ENCODE measurements around the gene RAMACL. TPM values are rescaled to one million over a fixed set of nuclear protein-coding genes. Genes with fewer than 3 reads are reported as not detected.
"Not testable (repeated sequence)": the region's sequence is repeated elsewhere in the genome, so short reads cannot be mapped to it uniquely, and the experiment has no call there.

The RAMACL gene
- total RNA-seq, 1 donor from 2014 or later = 4.9 TPM

- H3K27ac Mint-ChIP-seq (ENCODE audit: unreplicated experiment) = no peak overlapping the region
Measured at GRCh38 chr6:166583230-166583965, 3.1 kb downstream of the RAMACL start.

GRCh38 chr6:166582258-166582657 lies 4.2 kb downstream of the RAMACL start:
- H3K27ac Mint-ChIP-seq (ENCODE audit: unreplicated experiment) = no peak overlapping the region
- TF ChIP-seq CTCF (IDR thresholded peaks at IDR 0.05; ENCODE audit: unreplicated experiment) = no peak
- H3K4me3 Mint-ChIP-seq (ENCODE audit: unreplicated experiment) = no peak overlapping the region
- H3K9me3 Mint-ChIP-seq (ENCODE audit: unreplicated experiment) = peaks cover 5% of the 10 kb centered on the region
- H3K27me3 Mint-ChIP-seq (ENCODE audit: unreplicated experiment) = peaks cover 2% of the 10 kb centered on the region
- H3K36me3 Mint-ChIP-seq (ENCODE audit: low read depth, unreplicated experiment) = peaks cover 8% of the 10 kb centered on the region
- DNase-seq (ENCODE audit: low spot score) = no peak
- peaks cover 15% of the 10 kb centered on the region for H3K4me1 Mint-ChIP-seq (ENCODE audit: unreplicated experiment)

More at GRCh38 chr6:166583230-166583965, 3.1 kb downstream of the RAMACL start:
- peaks cover 23% of the 10 kb centered on the region for H3K4me1 Mint-ChIP-seq (ENCODE audit: unreplicated experiment)
- H3K36me3 Mint-ChIP-seq (ENCODE audit: low read depth, unreplicated experiment) = no peaks in the 10 kb centered on the region
- no peak overlapping the region for H3K4me3 Mint-ChIP-seq (ENCODE audit: unreplicated experiment)
- peaks cover under 1% of the 10 kb centered on the region for H3K27me3 Mint-ChIP-seq (ENCODE audit: unreplicated experiment)
- no peak for DNase-seq (ENCODE audit: low spot score)
- TF ChIP-seq CTCF (IDR thresholded peaks at IDR 0.05; ENCODE audit: unreplicated experiment) = no peak
- no peaks in the 10 kb centered on the region for H3K9me3 Mint-ChIP-seq (ENCODE audit: unreplicated experiment)

GRCh38 chr6:166581801-166582200 lies 4.7 kb downstream of the RAMACL start:
- not testable (repeated sequence) for H3K9me3 Mint-ChIP-seq (ENCODE audit: unreplicated experiment); H3K4me3 Mint-ChIP-seq (ENCODE audit: unreplicated experiment); H3K36me3 Mint-ChIP-seq (ENCODE audit: low read depth, unreplicated experiment); H3K27me3 Mint-ChIP-seq (ENCODE audit: unreplicated experiment); H3K27ac Mint-ChIP-seq (ENCODE audit: unreplicated experiment); DNase-seq (ENCODE audit: low spot score)
- peaks cover 12% of the 10 kb centered on the region for H3K4me1 Mint-ChIP-seq (ENCODE audit: unreplicated experiment)

- Mint-ChIP-seq H3K36me3 (ENCODE audit: low read depth, unreplicated experiment) (peaks cover 17% of the 10 kb centered on the region), H3K9me3 (ENCODE audit: unreplicated experiment) (peaks cover 5% of the 10 kb centered on the region), H3K4me3 (ENCODE audit: unreplicated experiment) (no peak overlapping the region), H3K27me3 (ENCODE audit: unreplicated experiment) (peaks cover 2% of the 10 kb centered on the region), H3K4me1 (ENCODE audit: unreplicated experiment) (peaks cover 5% of the 10 kb centered on the region), H3K27ac (ENCODE audit: unreplicated experiment) (no peak overlapping the region)
- TF ChIP-seq CTCF (IDR thresholded peaks at IDR 0.05; ENCODE audit: unreplicated experiment) = no peak
- no peak for DNase-seq (ENCODE audit: low spot score)
Measured at GRCh38 chr6:166581091-166581511, 5.4 kb downstream of the RAMACL start.

- peaks cover 5% of the 10 kb centered on the region for H3K9me3 Mint-ChIP-seq (ENCODE audit: unreplicated experiment)
- H3K4me1 Mint-ChIP-seq (ENCODE audit: unreplicated experiment) = peaks cover 5% of the 10 kb centered on the region
- H3K36me3 Mint-ChIP-seq (ENCODE audit: low read depth, unreplicated experiment) = peaks cover 19% of the 10 kb centered on the region
- no peak for TF ChIP-seq CTCF (IDR thresholded peaks at IDR 0.05; ENCODE audit: unreplicated experiment)
- H3K27me3 Mint-ChIP-seq (ENCODE audit: unreplicated experiment) = peaks cover 2% of the 10 kb centered on the region
- no peak for DNase-seq (ENCODE audit: low spot score)
- no peak overlapping the region for H3K27ac Mint-ChIP-seq (ENCODE audit: unreplicated experiment)
- H3K4me3 Mint-ChIP-seq (ENCODE audit: unreplicated experiment) = no peak overlapping the region
Measured at GRCh38 chr6:166580076-166581050, 6.1 kb downstream of the RAMACL start.

Measured in endothelial cell (in vitro differentiated cells).